Dermis blood vessel endothelial cell (primary cell): Measurements from ENCODE around the gene NUP42. TPM values are rescaled to one million over a fixed set of nuclear protein-coding genes. Genes with fewer than 3 reads are reported as not detected.
"Not testable (repeated sequence)": the region's sequence is repeated elsewhere in the genome, so short reads cannot be mapped to it uniquely, and the experiment has no call there.

Experiments used
- DNase-seq: peaks from one replicate; pipeline ENCODE4 v3.0.0; 2010
- total RNA-seq: library from RNA; depleted of rRNA; stranded (reverse); fragments of >200 nt; gene quantifications from 2 replicates; pipeline ENCODE4 v1.2.3, GENCODE V29; 2014

NUP42 gene
- total RNA-seq = 26.2 and 31.5 TPM in 2 replicates

- peak; percentile 100 for DNase-seq
These were observed at the start of gene NUP42 for GRCh38 chr7:23181684-23182553. TSS of gene NUP42 (plus strand) at chr7:23182048. CDS start at chr7:23182086, 38 bp downstream.

DNA sequence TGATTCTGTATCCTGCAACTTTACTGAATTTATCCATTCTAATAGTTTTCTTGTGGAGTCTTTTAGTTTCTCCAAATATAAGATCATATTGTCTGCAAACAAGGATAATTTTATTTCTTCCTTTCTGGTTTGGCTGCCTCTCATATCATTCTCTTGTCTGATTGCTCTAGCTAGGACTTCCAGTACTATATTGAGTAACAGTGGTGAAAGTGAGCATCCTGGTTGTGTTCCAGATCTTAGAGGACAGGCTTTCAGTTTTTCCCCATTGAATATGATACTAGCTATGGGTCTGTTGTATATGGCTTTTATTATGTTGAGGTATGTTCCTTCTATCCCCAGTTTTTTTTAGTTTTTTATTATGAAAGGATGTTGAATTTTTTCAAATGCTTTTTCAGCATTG, 48.1 kb upstream of the NUP42 start:
- DNase-seq = no peak

DNA sequence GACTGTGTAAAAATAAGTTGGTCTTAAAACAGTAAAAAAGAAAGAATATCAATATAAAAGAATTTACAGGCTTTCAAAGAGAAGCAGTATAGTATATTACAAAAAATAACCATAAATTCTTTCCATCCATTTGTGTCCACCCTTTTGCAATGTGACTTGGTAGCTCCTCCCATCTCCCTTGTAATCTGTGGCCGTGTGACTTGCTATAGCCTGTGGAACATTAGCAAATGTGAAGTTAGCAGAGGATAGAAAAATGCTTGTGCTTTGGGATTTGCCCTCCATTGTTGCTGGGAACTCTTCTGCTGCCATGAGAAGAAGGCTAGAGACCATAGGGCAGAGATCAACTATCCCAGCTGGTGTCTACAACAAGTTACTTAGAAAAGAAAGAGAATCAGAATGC, 46.1 kb upstream of the NUP42 start:
- DNase-seq = no peak

DNA sequence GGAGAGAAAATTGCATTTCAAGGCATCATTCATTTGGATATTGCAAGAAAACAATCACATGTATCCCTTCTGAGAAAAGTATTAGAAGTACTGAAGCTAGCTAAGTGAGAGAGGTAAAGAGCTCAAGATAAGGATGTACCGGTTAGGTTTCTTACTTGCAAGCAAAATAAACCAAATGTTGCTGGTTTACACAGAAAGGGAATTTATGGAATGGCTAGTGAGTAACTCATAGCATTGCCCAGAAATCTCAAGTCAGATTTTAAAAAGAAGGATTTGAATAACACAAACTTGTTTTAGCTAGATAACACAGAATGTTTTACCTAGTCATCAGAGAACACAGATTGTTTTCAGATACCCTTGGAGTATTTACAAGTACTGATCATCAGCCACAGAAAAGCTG, 45.6 kb upstream of the NUP42 start:
- DNase-seq = no peak

DNA sequence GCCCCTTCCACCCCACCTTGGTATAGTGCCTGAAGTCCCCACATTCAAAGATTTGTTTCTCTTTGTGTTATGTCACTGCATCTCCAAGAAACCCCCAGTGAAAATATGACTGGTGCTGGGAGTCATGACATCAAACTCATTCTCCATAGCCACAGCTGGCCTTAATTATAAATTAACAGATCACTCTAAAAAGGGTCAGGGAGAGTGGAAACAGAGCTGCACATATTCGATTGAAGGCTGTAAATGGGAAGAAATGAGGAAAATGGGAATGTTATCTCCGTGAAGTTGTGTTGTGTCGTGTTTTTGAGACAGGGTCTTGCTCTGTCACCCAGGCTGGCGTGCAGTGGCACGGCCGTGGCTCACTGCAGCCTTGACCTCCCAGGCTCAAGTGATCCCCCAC, 24.2 kb upstream of the NUP42 start:
- DNase-seq = no peak

- no peak for DNase-seq
These were observed 23.3 kb upstream of the NUP42 start for GRCh38 chr7:23158546-23158945.

- no peak for DNase-seq
These were observed 20.4 kb upstream of the NUP42 start for GRCh38 chr7:23161482-23161881.

GRCh38 chr7:23164846-23165245, 17.0 kb upstream of the NUP42 start:
- no peak for DNase-seq

DNA sequence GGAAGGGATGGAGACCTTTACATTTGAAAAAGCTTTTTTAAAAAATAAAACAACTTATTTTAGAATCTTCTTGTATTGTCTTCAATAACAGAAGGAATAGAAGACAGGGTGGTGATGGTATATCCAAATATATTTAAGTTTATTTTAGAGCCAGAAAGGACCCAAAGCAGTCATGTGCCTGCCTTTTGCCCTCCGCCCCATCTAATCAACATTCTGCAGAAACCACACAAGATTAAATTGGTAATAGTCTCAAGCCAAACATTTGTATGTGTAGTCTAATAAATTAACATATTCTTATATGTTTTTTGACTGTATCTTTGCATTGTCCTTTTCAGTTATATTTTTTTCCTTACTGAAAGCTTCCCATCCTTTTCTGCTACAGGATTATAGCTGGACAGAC, 16.5 kb upstream of the NUP42 start:
- DNase-seq = no peak

DNA sequence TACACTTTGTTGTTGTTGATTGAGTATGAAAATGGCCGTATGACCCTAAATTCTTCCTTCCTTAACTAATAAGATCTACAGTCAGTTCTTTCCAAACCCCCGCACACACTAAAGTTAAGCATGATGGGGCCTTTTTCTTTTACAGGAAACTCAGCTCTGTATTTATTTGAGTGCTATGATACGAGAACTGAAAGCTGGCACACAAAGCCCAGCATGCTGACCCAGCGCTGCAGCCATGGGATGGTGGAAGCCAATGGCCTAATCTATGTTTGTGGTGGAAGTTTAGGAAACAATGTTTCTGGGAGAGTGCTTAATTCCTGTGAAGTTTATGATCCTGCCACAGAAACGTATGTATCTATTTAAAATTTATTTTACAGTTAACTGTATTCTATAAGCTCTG, 14.2 kb upstream of the NUP42 start:
- DNase-seq = peak; percentile 25

DNA sequence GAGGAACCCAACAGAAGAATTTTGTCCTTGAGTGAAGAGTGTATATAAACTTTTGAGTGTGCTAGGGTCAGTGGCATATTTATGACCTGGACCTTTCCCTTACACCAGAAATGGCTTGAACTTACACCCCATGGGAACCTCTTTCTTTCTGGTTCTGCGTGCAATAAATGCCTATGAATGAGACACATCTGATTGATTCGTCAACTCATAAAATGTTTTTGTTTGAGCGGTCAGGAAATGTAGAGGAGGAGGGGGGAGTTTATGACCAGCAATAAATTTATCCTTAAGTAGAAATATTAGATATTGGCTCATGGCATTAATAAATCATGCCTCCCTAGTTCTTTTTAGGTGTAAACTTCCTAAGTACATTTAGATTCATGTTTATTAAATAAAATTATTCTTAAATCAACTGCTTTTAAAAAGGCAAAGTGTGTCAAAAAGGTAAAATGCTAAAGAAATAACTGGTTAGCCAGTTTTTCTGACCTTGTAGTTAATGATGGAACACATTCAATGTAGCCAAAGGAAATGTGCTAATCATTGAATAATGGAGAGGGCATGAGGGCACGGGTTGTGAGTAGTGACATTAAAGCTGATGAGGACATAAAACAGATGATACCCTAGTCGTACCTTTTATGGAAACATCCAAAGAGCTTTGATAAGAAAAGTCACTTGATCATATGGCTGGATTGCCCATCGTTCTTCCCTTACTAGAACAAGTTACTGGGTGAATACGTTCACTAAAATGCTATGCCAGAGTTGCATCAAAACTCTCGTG, 13.6 kb upstream of the NUP42 start:
- peak; percentile 70 for DNase-seq

DNA sequence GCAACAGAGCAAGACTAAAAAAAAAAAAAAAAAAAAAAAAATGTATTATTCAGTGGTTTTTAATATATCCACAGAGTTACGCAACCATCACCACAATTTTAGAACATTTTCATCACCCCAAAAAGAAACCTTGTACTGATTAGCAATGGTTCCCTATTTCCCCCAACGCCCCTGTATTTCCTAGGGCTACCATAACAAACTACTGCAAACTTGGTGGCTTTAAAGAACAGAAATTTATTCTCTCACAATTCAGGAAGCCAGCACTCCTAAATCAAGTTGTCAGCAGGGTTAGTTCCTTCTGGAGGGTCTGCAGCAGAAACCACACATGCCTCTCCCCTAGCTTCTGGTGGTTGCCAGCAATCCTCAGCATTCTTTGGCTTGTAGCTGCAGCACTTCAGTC, 5.9 kb upstream of the NUP42 start:
- DNase-seq = no peak

GRCh38 chr7:23183279-23184012, 1.6 kb downstream of the NUP42 start:
- no peak for DNase-seq

GRCh38 chr7:23184291-23184690, 2.4 kb downstream of the NUP42 start:
- no peak for DNase-seq

GRCh38 chr7:23184709-23185359, 3.0 kb downstream of the NUP42 start:
- peak; percentile 76 for DNase-seq

DNA sequence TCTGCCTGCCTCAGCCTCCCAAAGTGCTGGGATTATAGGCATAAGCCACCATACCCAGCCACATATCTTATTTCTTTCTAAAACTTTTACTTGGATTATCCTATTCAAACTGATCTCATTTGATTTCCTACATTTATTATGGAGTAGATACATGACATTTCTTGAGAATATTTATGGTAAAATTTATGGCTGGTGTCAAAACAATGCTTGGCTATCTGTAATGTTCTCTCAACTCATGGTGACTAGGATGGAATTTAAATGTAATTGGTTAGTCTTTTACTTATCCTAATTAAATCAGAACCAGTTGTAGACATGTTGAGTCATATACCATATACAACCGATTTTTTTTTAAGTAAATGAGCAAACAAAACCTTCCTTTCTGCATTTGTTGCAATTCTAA, 4.1 kb downstream of the NUP42 start:
- DNase-seq = no peak

DNA sequence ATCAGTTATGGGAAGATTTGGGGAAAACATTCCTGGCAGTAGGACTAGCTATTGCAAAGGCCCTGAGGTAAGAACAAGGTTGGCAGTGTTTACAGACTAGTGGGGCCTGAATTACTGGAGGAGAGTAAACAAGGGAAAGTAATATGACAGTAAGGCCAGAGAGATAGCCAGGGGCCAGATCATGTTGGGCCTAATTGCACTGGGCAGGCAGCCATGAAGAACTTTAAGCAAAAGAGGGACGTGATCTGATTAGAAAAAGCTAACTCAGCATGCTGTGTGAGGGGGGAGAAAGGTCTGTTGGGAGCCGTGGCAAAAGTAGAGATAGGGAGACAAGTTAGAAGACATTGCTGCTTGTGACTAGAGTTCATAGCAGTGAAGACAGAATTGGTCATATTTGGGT, 9.2 kb downstream of the NUP42 start:
- no peak for DNase-seq

DNA sequence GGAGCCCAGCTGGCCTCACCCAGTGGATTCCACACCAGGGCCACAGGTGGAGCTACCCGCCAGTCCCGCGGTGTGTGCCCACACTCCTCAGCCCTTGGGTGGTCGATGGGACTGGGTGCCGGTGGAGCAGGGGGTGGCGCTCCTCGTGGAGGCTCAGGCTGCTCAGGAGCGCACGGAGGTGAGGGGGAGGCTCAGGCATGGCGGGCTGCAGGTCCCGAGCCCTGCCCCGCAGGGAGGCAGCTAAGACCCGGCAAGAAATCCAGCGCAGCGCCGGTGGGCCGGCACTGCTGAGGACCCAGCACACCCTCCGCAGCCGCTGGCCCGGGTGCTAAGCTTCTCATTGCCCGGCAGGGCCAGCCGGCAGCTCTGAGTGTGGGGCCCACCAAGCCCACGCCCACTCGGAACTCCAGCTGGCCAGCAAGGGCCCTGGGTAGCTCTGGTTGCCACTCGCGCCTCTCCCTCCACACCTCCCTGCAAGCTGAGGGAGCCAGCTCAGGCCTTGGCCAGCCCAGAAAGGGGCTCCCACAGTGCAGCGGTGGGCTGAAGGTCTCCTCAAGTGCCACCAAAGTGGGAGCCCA, 11.9 kb downstream of the NUP42 start:
- not testable (repeated sequence) for DNase-seq

- DNase-seq = no peak
These were observed 14.5 kb downstream of the NUP42 start for GRCh38 chr7:23196306-23196705.

DNA sequence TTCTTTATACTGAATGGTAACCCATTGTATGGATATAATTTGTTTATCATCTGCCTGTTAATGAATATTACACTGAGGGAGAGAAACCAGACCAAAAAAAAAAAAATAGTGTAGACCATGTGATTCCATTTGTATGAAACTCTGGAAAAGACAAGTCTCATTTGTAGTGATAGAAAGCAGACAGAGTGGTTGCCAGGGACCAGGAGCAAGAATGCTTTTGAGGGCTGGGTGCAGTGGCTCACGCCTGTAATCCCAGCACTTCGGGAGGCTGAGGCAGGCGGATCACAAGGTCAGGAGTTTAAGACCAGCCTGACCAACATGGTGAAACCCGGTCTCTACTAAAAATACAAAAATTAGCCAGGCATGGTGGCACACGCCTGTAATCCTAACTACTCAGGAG, 15.9 kb downstream of the NUP42 start:
- not testable (repeated sequence) for DNase-seq

- no peak for DNase-seq
These were observed 18.5 kb downstream of the NUP42 start for GRCh38 chr7:23200331-23200730.

GRCh38 chr7:23204241-23204640, 22.4 kb downstream of the NUP42 start:
- no peak for DNase-seq

DNA sequence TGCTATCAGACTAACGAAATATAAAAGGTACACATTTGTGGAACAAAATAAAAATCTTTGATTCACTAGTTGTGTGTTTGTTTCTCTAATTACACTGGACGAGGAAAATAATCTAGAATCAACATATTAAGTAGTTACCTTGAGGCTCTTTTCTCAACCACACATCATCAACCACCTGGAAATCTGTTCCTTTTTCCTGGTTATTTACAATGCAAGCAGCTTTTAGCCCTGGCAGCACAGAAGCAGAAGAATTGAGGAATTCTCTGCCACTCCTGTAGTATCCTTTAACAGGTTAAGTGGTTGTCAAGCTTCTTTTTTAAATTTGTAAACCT, 23.7 kb downstream of the NUP42 start:
- DNase-seq = no peak
